Heart right ventricle (tissue), 16 donors: ENCODE data around the gene PLCD3. TPM values are rescaled to one million over a fixed set of nuclear protein-coding genes. Genes with fewer than 3 reads are reported as not detected.

Experiments used
- ATAC-seq, 8 donors: fragments of 200-7000 bp; cut with Tn5 transposase; one replicate each; pipeline ENCODE4 v1.9.1; 2020; ENCODE audit warnings: mild to moderate bottlenecking in 8 of 8, moderate library complexity in 8 of 8, moderate number of reproducible peaks in 1 of 8
- DNase-seq, 2 donors: peaks; one replicate each; pipeline ENCODE4 v3.0.0-alpha.2; 2020
- H3K27ac ChIP-seq, 10 donors: fragments of 200-600 bp; sonication (generic) in 2 of 10; one replicate each; pipeline versions ENCODE4 v1.5.0 to v1.8.0; 2020 to 2022; ENCODE audit warnings: mild to moderate bottlenecking in 3 of 10
- H3K27me3 ChIP-seq, 7 donors: fragments of 200-600 bp; one replicate each; pipeline ENCODE4 v1.8.0; 2021 to 2022; ENCODE audit warnings: mild to moderate bottlenecking in 2 of 7
- H3K36me3 ChIP-seq, 9 donors: fragments of 200-600 bp; sonication (generic) in 1 of 9; one replicate each; pipeline versions ENCODE4 v1.5.0 to v1.8.0; 2020 to 2022; ENCODE audit warnings: mild to moderate bottlenecking in 2 of 9
- H3K4me1 ChIP-seq, 9 donors: fragments of 200-600 bp; sonication (generic) in 1 of 9; one replicate each; pipeline versions ENCODE4 v1.5.0 to v1.8.0; 2020 to 2022; ENCODE audit warnings: mild to moderate bottlenecking in 4 of 9
- H3K4me3 ChIP-seq, 10 donors: fragments of 200-600 bp; sonication (generic) in 2 of 10; one replicate each; pipeline versions ENCODE4 v1.5.0 to v1.8.0; 2020 to 2022; ENCODE audit warnings: mild to moderate bottlenecking in 7 of 10, moderate library complexity in 2 of 10
- H3K9me3 ChIP-seq, 11 donors: fragments of 200-600 bp in 10 of 11; sonication (generic) in 2 of 11; one replicate each; pipeline versions ENCODE4 v1.5.0 to v1.8.0; 2013 to 2022; ENCODE audit warnings: mild to moderate bottlenecking in 2 of 11, control low read depth in 1 of 11, moderate library complexity in 1 of 11
- CTCF ChIP-seq, 9 donors: fragments of 200-600 bp; sonication (generic) in 2 of 9; IDR thresholded peaks; one replicate each; pipeline versions ENCODE4 v1.5.0 to v1.8.0; 2021 to 2022; ENCODE audit warnings: antibody characterized with exemption in 9 of 9, mild to moderate bottlenecking in 5 of 9, moderate library complexity in 1 of 9
- WGBS, 2 donors: extraction: QIAGEN DNeasy Blood & Tissue Kit; methylation state at CpG; one replicate each; pipeline ENCODE4 v1.1.7; 2013; ENCODE audit warnings: inconsistent platforms in 1 of 2; 5-methylcytosine and 5-hydroxymethylcytosine counted together
- intact Hi-C, 10 donors: fragments of 100-400 bp; cut with DNase I; formaldehyde crosslinking; loops; one replicate each; pipeline versions ENCODE4 v1.11.1 to v1.14.2; 2022
- polyA plus RNA-seq, 2 donors: library from polyadenylated mRNA; stranded (reverse); fragments of 200-250 nt; gene quantifications; one replicate each; pipeline ENCODE4 v1.2.3, GENCODE V29; 2013
- total RNA-seq, 10 donors: library from RNA; stranded (reverse); fragmentation: NEBNext Ultra II Directional in 3 of 10; extraction: Animal tissue kit (Norgen Biotek cat#: 25700) in 3 of 10; gene quantifications; one replicate each; pipeline versions ENCODE4 v1.2.1 to v1.2.4, GENCODE V29; 2021 to 2023
- donor health status: Arrhythmogenic right ventricular cardiomyopathy.
- donor health status: ischemic (EF 13 %, LVEDD 7.1; RV severe dilation, severe dysfunction).
- donor health status: healthy with polysubstance abuse.
- donor health status: DM: no; HTN: yes; CAD: no.
- donor health status: DM: no; HTN: no; CAD: no.
- donor health status: ischemic (EF 25% LVEDD 6.9; RV normal size, moderate dysfunction).
- donor health status: ischemic (EF 25% LVEDD 5.7; RV mildly dilated, moderate dysfunction).
- donor health status: healthy.
- donor health status: DM: yes; HTN: yes; CAD: no.
- donor health status: Ischemic cardiomyopathy.
- donor health status: ischemic (EF 35%, LVEDD 5.7; RV mildly dilated, moderate dysfunction).
- donor health status: nonischemic (EF 11% LVEDD 7.7; RV severe dilation, severe dysfunction).
- donor health status: DM: yes; HTN: yes; CAD: no.
- donor health status: PGD.
- donor health status: ischemic (EF 29% LVEDD 5.4; RV normal size, mild dysfunction).
- donor health status: nonischemic (EF 23%, LVEDD 6.1; RV moderate dilation, normal function).

PLCD3 gene
- total and polyA plus RNA-seq, 12 donors = 44.6 to 188 (median 112) TPM

- Histone ChIP-seq H3K9me3 (no peaks in the 10 kb centered on the region), H3K4me1 (peaks cover 6 to 39% (median 33%) of the 10 kb centered on the region in 9 donors), H3K27ac (peak overlapping the region; percentile 74 to 96 (median 92)), H3K36me3 (peaks cover 0 to 8% (median 0%) of the 10 kb centered on the region in 9 donors), H3K27me3 (no peaks in the 10 kb centered on the region), H3K4me3 (peak overlapping the region; percentile 14 to 62 (median 52))
- intact Hi-C loops = loop anchor here in 1 of 10 donors (10.0 kb wide), 1 partner anchor 170 kb away; the partner anchor contains the start of gene MAP3K14
- WGBS, 2 donors = 19% methylated on average over 65 to 71 of the region's 71 CpGs
- peak in 4 of 8 donors; percentile 2 to 23 (median 16) for ATAC-seq
- peak; percentile 53 to 73 for DNase-seq
- TF ChIP-seq CTCF (IDR thresholded peaks at IDR 0.05) = no peak
Measured at GRCh38 chr17:45144199-45145034, 12.1 kb upstream of the PLCD3 start.

- Histone ChIP-seq H3K4me3 (peak overlapping the region; percentile 14 to 62 (median 52)), H3K4me1 (peaks cover 6 to 39% (median 33%) of the 10 kb centered on the region in 9 donors), H3K36me3 (peaks cover 0 to 14% (median 0%) of the 10 kb centered on the region in 9 donors), H3K27ac (peak overlapping the region; percentile 74 to 96 (median 92)), H3K27me3 (no peaks in the 10 kb centered on the region), H3K9me3 (no peaks in the 10 kb centered on the region)
- 16 to 18% methylated on average over 21 of the region's 21 CpGs for WGBS, 2 donors
- intact Hi-C loops = loop anchor here in 1 of 10 donors (10.0 kb wide), 1 partner anchor 171 kb away; the partner anchor contains the start of gene MAP3K14
- ATAC-seq (peak; percentile 4 to 34 (median 14)), DNase-seq (peak; percentile 88 to 92)
- no peak for TF ChIP-seq CTCF (IDR thresholded peaks at IDR 0.05)
Measured at GRCh38 chr17:45143767-45144198, 11.5 kb upstream of the PLCD3 start.

- peaks cover 6 to 39% (median 33%) of the 10 kb centered on the region in 9 donors for H3K4me1 ChIP-seq
- no peaks in the 10 kb centered on the region for H3K9me3 ChIP-seq
- H3K4me3 ChIP-seq = peak overlapping the region in 9 of 10 donors; percentile 24 to 62 (median 54)
- ATAC-seq = no peak
- H3K27me3 ChIP-seq = no peaks in the 10 kb centered on the region
- peaks cover 0 to 20% (median 0%) of the 10 kb centered on the region in 9 donors for H3K36me3 ChIP-seq
- 62 to 71% methylated on average over 13 of the region's 13 CpGs for WGBS, 2 donors
- TF ChIP-seq CTCF (IDR thresholded peaks at IDR 0.05) = no peak
- peak overlapping the region; percentile 74 to 96 (median 92) for H3K27ac ChIP-seq
- intact Hi-C loops = loop anchor here in 1 of 10 donors (10.0 kb wide), 1 partner anchor 172 kb away; the partner anchor contains the start of gene MAP3K14
- no peak for DNase-seq
Measured at GRCh38 chr17:45143094-45143670, 10.9 kb upstream of the PLCD3 start.

- H3K9me3 ChIP-seq = no peaks in the 10 kb centered on the region
- intact Hi-C loops = loop anchor here in 4 of 10 donors (2.0 to 10.0 kb wide), 3 partner anchors 55 to 245 kb away; no protein-coding TSS in a partner anchor
- H3K27ac ChIP-seq = no peak overlapping the region
- no peak for TF ChIP-seq CTCF (IDR thresholded peaks at IDR 0.05)
- no peak overlapping the region for H3K4me3 ChIP-seq
- ATAC-seq (no peak), DNase-seq (no peak)
- H3K27me3 ChIP-seq = no peaks in the 10 kb centered on the region
- 88% methylated on average over 4 of the region's 4 CpGs for WGBS, 2 donors
- H3K4me1 ChIP-seq = peaks cover 11 to 32% (median 26%) of the 10 kb centered on the region in 9 donors
- H3K36me3 ChIP-seq = peaks cover 0 to 28% (median 0%) of the 10 kb centered on the region in 9 donors
Measured at GRCh38 chr17:45139533-45139920, 7.2 kb upstream of the PLCD3 start.
